Fibroblast of upper back skin (primary cell): ENCODE results near the gene ZBTB5.
A peak's percentile ranks its signal among the peaks of the same experiment; 100 is the strongest.

Source experiments
- DNase-seq: peaks from one replicate; pipeline ENCODE4 v3.0.0-alpha.2; 2013

ZBTB5 gene

DNA sequence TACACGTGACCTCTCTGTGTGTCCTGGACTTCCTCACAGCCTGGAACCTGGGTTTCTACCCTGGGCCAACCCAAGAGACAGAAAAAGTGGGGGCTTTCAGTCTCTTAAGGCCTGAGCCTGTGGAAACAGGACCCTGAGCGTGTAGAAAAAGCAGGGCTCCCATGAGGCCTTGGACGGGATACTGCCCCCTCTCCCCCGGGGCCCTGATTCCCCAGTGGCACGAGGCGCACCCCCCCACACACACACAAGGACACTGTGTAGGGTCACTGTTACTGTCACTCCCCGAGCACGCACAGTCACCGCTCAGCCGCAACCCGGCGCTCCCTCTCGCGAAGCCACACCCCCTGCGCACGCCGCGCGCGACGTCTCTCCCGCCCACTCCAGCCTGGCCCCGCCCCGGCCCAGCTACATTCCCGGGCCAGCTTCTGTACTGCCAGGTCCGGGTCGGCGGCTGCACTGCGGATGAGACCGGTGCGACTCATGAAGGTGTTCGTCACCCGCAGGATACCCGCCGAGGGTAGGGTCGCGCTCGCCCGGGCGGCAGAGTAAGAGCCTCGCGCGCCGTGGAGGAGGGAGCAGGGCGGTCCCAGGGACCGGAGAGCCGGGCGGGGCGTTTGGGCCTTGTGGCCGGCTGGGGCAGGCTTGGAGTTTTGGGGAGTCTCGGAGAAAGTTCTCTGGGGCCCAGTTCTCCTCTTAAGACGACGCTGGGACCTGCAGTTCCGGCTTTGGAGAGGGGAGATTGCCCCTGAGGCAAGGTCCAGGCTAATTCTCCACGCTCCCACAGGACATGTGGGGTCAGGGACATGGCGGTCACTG, 42.8 kb downstream of the ZBTB5 start, which contains the start of gene GRHPR:
TSS of gene GRHPR (plus strand) at position 408 of the 816 bp plus-strand sequence. CDS start at position 463, 55 bp downstream.
- DNase-seq: peak; percentile 64

DNA sequence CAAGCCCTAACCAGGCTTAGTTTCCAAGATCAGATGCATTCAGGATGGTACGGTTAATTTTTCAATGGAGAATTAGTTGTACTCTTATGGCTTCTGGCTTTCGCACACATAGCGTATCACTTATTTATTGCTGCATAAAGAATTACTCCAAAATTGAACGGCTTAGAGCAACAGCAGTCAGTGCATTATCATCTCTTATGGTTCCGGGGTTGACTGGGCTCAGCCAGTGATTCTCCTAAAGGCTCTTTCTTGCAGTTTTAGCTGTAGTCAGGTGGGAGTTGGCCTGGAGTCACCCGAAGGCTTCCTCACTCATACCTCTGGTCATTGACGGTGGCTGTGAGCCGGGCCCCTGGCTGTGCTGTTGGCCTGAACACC, 43.3 kb downstream of the ZBTB5 start:
- DNase-seq: no peak

DNA sequence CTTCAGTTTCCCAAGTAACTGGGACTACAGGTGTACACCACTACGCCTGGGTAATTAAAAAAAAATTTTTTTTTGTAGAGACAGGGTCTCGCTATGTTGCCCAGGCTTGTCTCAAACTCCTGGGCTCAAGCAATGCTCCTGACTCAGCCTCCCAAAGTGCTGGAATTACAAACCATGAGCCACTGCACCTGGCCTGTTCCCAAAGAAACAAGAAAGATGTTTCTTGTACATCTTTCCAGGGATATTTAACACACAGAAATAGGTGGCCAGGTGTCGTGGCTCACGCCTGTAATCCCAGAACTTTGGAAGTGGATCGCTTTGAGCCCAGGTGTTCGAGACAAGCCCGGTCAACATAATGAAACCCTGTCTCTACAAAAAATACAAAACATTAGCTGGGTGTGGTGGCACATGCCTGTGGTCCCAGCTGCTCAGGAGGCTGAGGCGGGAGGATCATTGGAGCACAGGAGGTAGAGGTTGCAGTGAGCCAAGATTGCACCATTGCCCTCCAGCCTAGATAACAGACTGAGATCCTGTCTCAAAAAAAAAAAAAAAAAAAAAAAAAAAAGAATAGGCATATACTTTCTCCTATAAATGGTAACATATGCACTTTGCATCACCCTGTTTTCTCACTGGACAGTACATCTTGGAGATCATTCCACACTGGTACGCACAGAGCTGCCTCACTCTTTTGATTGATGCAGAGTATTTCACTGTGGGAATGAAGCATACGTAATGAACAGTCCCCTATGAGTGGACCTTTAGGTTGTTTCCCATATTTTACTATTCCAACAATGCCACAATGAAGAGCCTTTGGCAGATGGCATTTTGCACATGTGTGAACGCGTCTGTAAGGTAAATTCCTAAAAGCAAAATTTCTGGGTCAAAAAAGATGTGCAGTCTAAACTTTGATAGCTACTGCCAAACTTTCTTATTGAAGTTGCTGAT, 44.7 kb downstream of the ZBTB5 start:
- no peak for DNase-seq

DNA sequence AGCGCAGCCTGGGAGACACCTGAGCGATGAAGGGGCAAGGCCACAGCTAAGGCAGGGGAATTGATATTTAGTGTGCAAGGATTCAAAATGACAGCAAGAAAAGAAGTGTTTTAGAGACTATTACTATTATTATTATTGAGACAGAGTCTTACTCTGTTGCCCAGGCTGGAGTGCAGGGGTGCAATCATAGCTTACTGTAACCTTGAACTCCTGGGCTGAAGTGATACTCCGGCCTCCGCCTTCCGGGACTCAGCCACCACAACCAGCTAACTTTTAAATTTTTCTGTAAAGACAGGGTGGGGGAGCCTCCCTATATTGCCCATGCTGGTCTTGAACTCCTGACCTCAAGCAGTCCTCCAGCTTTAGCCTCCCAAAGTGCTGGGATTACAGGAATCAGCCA, 46.0 kb downstream of the ZBTB5 start:
- DNase-seq: no peak

DNA sequence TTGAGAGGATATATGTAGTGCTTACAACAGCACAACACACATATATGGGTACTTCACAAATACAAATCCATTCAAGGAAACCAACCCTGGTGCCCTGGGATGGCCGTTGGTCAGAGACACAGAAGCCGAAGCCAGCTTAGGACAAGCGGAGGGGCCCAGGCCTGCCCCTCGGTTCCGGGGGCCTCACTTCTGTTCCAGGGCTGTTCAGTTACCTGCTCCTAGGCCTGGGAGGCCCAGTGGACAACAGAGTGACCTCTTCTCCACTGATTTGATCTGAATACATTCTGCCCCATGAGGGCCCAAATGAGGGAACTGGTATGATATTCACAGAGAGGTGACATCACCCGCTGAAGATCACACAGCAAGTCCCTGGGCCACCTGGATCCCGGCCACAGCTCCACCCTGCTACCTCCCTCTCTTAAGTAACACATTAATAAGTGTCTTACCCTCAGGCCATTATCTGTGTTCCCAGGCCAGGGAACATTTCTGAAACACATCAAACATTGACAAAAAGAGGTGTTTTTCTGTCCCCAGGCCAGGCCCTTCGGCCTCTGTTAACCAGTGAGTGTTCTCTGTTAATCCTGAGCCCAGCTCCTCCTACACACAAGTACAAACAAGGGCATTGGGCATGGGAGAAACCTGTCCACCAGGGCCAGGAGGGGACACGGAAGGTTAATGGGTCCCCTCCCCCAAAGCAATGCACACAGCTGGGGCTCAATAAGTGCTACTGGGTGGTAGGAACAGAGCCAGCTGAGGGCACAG, 47.2 kb downstream of the ZBTB5 start:
- DNase-seq: no peak

DNA sequence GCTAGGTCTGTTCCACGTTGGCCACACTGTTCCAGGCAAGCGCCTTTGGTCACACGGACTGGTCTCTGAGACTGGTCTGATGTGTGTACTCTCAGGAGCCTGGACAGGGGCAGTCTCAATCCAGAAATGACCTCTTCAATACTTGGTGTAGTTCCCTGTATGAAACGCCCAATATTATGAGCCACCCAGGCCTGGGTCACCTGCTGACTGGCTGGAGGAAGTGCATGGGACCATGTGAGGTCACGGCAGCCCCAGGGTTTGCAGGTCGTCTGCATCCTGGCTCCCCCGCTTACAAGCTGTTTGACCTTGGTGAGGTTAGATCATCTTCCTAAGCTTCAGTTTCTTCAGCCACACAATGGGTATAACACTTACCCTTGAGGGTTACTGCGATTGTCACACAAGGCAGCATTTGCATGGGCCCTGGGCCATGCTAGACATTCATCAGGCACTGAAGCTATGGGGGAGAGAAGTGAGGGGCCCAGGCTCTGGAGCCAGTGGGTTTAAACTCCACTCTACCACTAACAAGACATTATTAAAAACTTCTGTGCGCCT, 47.9 kb downstream of the ZBTB5 start:
- no peak for DNase-seq

DNA sequence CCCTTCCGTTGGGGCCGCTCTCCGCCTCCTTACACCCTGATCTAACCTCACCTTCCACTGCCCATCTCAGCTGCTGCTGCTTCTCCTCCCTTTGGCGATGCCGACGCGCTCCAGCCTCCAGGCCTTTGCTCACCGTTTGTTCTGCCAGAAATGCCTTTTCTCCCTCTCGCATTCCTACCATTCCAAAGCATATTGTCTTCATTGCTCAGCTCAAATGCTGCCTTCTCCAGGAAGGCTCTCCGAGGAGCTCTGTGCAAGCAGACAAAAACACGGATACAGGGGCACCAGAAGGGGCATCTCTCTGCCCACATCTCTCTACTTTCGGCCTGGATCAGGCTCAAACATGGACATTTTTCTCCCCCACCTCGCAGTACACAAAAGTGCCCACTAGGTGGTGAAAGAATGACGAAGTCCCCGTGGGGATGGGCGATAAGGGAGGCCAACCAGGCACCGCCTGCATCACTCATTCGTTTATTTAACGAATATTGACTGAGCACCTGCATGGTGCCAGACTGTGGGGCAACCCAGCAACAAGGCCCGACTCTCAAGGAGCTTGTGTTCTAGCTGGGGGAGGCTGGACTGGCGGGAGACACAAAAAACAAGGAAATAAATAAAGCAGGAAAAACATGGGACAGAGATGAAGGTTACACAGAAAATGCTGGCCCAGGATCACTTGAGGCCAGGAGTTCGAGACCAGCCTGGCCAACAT, 50.1 kb downstream of the ZBTB5 start:
- DNase-seq: peak; percentile 81

DNA sequence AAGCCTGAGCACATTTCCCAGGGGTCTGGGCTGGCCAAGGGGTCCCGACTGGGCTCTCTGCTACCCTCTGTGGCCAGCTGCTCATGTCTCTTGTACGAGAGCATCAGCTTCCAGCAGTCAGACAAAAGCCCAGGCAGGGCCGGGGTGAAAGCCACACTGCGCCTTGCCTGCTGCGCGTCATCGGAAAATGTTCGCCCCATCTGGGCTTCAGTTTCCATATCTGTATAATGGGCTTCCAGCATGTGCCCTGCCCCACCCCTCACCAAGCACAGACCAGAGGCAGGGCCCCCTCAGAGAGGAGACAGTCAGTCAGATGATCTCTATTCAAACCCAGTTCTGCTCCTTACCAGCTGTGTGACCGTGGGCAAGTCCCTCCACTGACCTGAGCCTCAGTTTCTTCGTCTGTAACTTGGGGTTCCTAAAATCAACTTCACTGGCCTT, 50.7 kb downstream of the ZBTB5 start:
- no peak for DNase-seq

DNA sequence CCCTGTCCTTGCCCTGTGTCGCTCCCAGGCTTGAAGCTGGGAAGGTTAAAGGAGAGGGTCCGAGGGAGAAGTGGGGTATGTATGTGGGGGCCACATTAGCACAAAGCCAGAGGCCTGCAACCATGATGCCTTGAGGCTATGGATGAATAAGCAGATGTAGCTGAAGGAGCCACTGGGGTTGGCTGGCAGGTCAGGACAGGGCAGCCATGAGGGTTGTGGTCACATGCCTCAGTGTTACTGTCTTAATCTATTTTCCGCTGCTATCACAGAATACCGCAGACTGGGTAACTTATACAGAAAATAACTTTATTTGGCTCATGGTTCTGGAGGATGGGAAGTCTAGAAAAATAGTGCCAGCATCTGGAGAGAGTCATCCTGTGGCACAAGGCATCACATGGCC, 51.9 kb downstream of the ZBTB5 start:
- DNase-seq: no peak

DNA sequence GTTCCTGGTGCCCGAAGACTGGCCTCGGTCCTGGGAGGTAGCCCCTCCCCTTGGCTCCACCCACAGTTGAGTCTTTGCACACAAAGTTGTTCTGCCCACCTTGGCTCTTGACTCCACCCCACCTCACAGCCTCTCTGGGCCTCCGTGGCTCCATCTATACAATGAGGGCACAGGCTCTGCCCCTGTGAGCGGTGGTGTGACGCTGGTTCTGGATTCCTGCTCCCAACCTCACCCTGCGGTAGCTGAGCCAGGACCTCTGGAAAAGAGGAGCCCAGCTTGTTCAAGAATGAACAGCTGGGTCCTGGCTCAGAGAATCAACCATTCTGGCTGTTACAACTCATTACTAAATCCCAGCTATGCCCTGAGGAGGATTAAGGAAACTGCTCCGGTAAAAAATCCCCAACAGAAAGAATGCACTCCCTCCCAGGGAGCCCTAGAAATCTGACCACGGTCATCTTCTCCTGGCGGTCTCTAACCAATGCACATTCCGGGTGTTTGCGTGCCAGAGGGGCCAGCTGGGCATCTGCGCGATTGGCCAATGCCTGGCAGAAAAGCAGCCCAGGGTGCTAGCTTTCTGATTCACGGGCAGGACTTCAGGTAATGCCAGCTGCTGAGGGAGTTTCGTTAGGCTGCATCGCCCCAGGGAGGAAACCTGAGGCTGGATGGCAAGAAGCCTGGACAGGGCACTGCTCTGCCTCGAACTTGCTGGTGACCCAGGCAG, 52.7 kb downstream of the ZBTB5 start:
- DNase-seq: peak; percentile 55

DNA sequence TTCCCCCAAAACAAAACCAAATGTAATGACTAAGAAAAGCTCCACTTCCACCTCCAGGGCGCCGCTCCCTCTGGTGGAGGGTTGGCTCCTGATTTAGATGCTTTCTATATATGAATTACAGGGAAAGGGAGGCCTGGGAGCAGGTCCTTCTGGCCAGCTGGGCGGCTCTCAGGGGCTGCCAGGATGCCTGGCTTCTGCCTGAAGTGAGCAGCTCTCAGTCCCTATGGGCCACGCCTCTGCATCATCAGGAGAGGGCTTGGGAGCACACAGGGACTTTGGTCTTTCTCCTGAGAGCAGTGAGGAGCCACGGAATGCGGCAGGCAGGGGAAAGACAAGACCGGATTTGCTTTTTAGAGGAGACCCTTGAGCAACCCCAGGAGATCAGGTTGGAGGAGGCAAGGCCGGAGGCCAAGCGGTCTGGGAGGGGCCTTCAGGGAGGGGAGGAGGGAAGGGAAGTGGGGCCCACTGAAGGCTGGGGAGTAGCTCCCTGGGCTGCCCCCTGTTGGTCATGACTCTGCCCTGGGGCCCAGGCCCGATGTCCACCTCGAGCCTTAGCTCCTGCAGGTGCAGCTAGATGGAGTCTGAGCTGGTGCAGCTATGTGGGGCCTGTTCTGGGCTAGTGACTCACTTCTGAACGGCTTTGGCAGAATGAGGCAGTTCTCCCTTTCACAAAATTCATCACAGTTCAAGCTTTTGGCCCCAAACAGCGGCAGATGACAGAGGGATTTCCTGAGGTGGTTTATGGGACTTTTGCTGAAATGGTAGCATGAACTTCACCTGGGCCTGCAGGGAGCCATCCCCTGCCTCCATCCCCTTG, 54.1 kb downstream of the ZBTB5 start:
- no peak for DNase-seq

DNA sequence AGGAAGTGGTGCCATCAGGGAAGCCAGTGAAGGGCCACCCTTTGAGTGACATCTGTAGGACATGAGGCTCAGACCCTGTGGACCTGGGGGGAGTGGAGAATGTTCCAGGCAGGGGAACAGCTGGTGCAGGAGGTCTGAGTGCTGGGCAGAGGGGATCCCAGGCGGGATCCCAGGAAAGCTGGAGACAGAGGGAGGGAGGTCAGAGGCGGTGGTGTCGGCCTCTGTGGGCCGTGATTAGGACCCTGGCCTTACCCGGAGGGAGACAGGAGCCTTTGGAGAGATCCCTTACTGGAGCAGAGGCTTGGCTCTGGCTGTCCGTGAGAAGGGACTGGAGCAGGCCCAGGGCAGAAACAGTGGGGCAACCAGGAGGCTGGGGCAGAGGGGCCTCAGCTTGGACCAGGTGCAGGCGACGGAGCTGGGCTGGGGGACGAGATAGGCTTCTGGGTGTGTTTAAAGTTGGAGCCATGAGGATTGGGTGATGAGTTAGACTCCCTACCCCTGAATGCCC, 54.8 kb downstream of the ZBTB5 start:
- no peak for DNase-seq

DNA sequence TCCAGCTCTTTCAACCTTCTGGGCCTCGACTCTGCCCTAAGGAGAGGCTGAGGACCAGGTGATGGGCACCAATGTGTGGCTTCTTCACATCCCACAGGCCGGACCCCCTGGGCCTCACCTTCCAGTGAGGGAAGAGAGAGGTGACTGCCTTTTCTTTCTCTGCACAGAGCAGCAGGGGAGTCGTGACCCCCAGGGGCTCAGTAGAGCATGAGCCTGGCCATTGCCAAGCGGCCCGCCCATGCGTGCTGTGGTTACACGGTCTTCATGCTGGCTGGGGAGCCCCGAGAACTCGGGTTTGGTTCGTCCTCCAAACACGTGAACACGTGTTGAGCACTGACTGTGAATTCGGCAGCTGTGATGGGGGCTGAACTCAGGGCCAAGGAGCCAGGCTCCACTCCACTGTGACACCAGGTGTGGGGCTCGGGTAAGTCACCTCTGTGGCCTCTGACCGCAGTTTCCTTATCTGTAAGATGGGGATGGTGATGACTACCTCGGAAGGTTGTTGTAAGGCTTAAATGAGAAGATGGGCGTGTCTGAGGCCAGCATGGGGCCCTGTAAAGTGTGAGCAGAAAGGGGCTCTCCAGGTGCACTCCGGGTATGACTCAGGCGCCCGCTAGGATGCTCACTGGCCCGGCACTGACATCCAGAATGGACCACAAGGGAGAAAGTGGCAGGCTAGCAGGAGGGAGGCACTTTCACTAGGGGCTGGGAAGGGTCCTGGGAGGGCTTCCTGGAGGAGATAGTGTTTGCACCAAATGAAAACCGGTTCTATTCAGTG, 56.1 kb downstream of the ZBTB5 start:
- no peak for DNase-seq

DNA sequence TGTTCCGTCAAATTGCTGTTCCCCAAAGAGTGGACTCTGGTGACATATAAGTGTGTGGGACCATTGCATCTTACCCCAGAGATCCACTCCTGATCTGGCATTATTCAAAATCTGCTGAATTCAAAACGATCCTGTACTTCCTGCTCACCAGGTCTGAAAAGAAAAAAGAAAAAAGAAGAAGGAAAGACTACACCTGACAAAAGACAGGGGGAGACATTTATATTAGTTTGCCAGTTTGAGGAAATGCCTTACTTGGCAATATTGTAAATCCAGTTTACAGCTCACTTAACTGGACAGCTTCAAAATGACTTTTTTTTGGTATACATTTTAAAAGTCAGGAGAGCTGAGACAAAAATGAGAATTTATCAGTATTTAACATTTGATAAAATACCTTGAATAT, 57.8 kb downstream of the ZBTB5 start:
- DNase-seq: no peak

DNA sequence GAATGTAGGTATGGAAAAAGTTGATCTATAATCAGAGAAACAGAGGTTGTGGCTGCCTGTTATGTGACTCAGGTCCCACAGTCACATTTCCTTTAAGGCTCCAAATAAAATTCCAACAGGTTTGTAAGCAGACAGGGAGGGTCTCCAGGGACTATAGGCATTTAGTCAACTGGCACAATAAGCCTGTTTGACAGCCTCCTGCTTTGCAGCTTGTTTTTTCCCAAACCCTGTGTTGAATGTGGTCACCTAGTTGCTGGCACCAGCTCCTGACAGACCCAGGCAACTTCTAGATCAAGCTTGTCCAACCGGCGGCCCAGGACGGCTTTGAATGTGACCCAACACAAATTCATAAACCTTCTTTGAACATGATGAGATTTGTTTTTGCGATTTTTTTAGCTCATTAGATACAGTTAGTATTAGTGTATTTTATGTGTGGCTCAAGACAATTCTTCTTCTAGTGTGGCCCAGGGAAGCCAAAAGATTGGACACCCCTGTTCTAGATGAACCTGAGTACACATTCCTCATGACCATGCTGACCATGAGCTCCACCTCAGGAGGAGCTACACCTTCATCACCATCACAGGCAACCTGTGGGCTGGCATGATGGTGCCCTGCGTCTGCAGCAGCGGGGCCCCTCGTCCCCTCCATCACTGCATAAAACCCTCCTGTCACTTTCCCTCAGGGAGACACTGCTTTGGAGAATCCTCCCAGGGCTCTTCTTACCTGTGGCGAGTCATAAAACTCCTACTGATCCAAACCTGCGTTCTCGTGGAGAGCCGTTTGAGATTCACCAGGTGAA, 58.4 kb downstream of the ZBTB5 start:
- DNase-seq: no peak

DNA sequence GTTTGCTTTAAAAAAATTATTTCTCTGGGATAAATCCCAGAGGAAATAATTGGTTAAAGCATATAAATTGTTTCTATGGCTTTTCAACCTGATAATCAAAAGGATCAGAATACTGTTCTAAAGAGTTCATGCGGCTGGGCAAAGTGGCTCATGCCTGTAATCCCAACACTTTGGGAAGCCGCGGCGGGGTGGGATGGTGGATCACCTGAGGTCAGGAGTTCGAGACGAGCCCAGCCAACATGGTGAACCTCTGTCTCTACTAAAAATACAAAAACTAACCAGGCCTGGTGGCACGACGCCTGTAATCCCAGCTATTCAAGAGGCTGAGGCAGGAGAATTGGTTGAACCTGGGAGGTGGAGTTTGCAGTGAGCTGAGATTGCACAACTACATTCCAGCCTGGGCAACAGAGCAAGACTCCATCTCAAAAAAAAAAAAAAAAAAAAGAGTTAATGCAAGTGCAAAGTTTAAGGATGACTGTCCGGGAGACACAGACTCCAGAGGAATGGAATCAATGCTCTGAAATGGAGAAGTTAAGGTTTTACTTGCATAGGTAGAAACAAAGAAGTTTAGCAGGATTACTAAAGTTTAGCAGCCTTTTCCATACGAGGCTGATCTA, 59.4 kb downstream of the ZBTB5 start:
- DNase-seq: no peak

DNA sequence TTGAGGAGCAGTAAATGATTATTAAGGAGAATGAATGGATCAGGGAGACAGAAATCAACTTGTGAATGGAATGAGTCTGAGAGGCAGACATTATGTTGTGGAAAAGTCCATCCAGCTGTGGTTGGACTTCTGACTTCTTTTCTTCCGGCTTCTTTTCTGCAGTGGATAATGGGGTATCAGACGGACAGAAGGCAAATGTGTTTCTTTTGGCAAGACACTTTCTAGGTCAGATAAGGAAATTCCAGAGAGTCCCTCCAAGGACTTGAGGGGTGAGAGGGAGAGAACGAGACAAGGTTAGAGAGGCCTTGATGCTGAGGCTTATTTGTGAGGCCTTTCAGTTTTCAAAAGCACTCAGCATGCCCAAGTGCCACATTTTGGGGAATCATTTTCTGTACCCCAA, 59.9 kb downstream of the ZBTB5 start:
- no peak for DNase-seq

DNA sequence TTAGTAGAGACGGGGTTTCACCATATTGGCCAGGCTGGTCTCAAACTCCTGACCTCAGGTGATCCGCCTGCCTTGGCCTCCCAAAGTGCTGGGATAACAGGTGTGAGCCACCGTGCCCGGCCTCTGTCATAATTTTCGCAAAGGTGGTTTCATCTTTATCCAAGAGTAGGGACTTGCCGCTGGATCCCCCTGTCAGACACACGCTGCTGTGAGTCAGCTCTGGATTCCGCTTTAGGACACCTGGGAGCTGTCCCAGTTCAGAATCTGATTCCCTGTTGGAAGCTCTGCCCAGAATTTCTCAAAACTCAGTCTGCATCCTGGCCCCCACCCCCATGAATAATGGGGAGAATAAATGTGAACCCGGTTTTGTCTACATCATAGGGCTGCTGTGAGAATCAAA, 60.7 kb downstream of the ZBTB5 start:
- DNase-seq: no peak
